Stimulated activated memory B cell treated with anti-CD40 and anti-IgM and Interleukin-4, amounts not matched to agents 10 μg/mL and 1 μg/mL and 100 μg/mL, for 72 hours (primary cell): ENCODE data around the gene CBX8.

Source experiments
- ATAC-seq: fragments of 150-1000 bp; cut with Tn5 transposase; 2 replicates; pipeline ENCODE4 v1.10.0; 2021
- H3K27ac Mint-ChIP-seq: one replicate; pipeline ENCODE4 v1.8.0; 2022; ENCODE audit warnings: mild to moderate bottlenecking, mixed read lengths
- H3K27me3 Mint-ChIP-seq: one replicate; pipeline ENCODE4 v1.8.0; 2022; ENCODE audit warnings: mixed read lengths
- H3K36me3 Mint-ChIP-seq: one replicate; pipeline ENCODE4 v1.8.0; 2022; ENCODE audit warnings: mixed read lengths
- H3K4me1 Mint-ChIP-seq: one replicate; pipeline ENCODE4 v1.8.0; 2022; ENCODE audit warnings: mixed read lengths
- H3K4me3 Mint-ChIP-seq: one replicate; pipeline ENCODE4 v1.8.0; 2022; ENCODE audit warnings: mild to moderate bottlenecking, moderate library complexity, mixed read lengths
- H3K9me3 Mint-ChIP-seq: one replicate; pipeline ENCODE4 v1.8.0; 2022; ENCODE audit warnings: mixed read lengths

The CBX8 gene

DNA sequence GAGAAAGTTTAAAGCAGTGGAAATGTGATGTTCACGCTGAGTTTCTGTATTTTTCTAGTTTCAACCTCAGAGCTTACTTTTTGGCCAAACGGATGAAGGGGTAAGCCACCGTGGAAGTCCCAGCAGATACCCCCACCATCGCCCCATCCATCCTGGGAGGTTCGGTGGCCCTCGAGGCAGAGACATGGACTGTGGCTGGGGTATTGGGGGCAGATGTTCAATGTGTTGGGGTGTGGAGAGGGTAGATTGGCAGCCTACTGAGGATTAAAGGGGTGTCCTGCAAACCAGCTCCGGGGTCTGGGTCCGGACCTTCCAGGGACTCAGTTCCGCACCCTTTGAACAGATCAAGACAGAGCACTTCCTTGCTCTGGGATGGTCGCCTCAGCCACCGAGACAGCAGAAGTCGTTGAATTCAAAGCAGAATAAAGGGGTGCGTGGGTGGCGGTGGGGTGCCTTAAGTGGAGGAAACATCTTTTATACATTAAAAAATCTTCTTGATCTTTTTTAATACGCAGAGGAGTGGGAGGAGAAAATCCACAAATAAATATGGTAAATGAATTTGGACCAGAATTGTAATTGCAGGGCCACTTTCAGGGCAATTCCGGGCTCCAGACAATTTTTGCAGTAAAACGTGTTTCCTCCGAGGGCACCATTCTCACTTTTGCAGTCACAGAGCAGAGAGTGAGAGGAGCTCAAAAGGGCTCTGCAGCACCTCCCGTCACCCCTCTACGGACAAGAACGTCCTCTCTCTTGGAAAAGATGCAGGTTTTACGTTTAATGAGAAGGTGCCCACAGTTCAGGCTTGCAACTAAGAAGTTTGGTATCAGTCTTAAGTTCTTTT is 8.2 kb upstream of the CBX8 start:
- no peak for ATAC-seq
- H3K36me3 Mint-ChIP-seq, result no peaks in the 10 kb centered on the region
- H3K27ac Mint-ChIP-seq, result peak overlapping the region; percentile 55
- H3K4me3 Mint-ChIP-seq, result peak overlapping the region; percentile 66
- peaks cover 83% of the 10 kb centered on the region for H3K27me3 Mint-ChIP-seq
- H3K9me3 Mint-ChIP-seq, result no peaks in the 10 kb centered on the region
- peaks cover 34% of the 10 kb centered on the region for H3K4me1 Mint-ChIP-seq

DNA sequence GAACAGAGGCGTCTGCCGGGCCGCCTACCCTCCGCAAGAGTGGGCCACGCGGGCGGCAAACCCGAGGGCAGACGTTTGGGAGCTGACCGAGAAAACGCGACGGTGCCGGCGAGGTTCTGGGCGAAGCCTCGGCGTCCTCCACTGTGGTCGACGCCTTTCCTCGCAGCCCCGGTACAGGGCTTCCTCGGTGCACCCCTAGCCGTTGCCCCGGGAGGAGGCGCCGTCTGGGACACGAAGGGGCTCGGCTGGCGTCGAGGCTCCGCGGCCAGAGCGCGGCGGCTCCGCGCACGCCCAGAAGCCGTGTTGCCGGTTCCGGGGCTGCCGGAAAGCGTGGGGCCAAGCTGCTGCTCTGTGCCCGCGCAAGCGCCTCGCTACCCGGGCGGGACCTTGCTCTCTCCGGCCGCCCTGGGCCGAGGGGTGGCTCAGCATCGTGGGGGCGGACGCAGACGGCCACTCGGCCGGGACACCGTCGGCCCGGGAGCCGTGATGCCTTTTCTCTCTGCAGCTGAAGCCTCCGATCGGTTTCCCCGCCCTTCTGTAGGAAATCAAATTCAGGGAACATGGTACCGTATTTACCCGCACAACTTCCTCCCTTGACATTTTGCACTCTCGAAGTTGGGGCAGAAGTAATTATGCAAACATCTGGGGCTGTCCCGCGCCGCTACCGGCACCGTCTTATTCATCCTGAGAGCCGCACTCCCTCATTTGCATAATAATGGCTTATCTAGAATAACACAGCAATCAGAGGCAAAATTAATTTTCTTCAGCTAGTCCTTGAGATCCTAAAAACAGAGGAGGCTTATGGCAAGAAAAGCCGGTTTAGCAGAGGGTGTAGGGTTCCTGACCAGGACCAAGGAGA is 7.3 kb upstream of the CBX8 start:
- H3K4me1 Mint-ChIP-seq, result peaks cover 42% of the 10 kb centered on the region
- H3K9me3 Mint-ChIP-seq, result peaks cover 5% of the 10 kb centered on the region
- peak; percentile 93 for ATAC-seq
- H3K4me3 Mint-ChIP-seq, result peak overlapping the region; percentile 66
- H3K27ac Mint-ChIP-seq, result peak overlapping the region; percentile 55
- peaks cover 5% of the 10 kb centered on the region for H3K36me3 Mint-ChIP-seq
- peaks cover 83% of the 10 kb centered on the region for H3K27me3 Mint-ChIP-seq

DNA sequence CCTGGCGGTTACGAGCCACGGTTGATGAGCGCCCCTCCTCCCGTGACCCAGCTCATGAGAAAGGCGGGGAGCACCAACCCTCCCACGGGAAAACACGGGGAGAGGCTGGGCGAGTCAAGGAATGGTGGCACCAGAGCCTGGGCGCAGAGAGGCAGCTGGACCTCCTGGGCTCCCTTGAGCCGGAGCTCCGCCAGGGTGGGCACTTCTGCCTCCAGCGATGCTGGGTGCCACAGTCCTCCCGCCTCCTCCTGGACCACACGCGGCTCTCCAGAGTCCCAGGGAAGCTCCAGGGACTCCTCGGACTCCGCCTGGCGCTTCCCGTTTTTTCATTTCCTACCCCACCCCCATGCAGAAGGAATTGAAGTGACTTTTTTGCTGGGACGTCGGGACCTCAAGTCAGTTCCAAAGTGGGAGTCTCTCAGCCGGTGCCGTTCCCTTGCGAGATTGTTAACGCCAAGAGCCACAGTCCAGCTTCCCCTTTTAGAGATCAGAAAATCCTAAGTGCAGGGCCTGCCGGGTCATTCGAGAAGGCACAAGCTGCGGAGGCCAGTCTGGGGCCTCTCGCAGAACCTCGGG is 6.6 kb upstream of the CBX8 start:
- H3K4me1 Mint-ChIP-seq, result peaks cover 38% of the 10 kb centered on the region
- no peak overlapping the region for H3K27ac Mint-ChIP-seq

DNA sequence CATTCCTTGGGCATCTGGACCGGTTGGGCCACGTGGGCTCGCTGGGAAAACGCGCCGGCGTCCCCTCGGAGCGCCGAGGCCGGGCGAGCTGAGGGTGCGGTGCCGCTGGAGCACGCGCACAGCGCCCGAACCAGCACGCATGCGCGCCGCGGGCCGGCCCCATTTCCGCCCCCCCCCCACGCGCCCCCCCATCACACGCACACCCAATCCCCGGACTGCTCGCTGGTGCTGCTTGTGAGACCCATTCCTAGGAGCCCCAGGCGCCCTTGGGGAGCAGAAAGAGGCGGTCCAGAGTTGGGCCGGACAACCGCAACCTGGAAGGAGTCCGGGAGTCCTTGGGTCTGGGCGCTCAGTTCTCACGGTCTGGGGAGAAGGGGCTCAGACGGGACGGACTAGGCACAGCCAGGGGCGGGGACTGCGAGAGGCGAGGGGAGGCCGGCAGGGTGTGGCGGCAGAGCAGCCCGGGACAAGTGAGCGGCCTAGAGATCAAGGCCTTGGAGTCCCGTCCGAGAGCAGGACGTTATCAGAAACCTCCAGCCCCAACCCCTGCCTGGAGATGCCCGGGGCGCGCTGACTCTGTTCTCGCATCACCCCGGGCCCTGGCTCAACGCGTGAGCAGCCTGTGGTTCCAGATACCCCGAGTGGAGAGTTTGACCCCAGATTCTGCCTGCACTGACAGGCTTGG is 6.0 kb upstream of the CBX8 start:
- Mint-ChIP-seq H3K36me3 (peaks cover 5% of the 10 kb centered on the region), H3K4me3 (no peak overlapping the region), H3K9me3 (peaks cover 5% of the 10 kb centered on the region), H3K4me1 (peaks cover 40% of the 10 kb centered on the region), H3K27me3 (peaks cover 81% of the 10 kb centered on the region), H3K27ac (no peak overlapping the region)
- ATAC-seq, result no peak

More for the DNA sequence above, 6.6 kb upstream of the CBX8 start:
- peaks cover 5% of the 10 kb centered on the region for H3K9me3 Mint-ChIP-seq
- H3K36me3 Mint-ChIP-seq, result peaks cover 5% of the 10 kb centered on the region
- ATAC-seq, result no peak
- peak overlapping the region; percentile 13 for H3K4me3 Mint-ChIP-seq
- H3K27me3 Mint-ChIP-seq, result peaks cover 83% of the 10 kb centered on the region

DNA sequence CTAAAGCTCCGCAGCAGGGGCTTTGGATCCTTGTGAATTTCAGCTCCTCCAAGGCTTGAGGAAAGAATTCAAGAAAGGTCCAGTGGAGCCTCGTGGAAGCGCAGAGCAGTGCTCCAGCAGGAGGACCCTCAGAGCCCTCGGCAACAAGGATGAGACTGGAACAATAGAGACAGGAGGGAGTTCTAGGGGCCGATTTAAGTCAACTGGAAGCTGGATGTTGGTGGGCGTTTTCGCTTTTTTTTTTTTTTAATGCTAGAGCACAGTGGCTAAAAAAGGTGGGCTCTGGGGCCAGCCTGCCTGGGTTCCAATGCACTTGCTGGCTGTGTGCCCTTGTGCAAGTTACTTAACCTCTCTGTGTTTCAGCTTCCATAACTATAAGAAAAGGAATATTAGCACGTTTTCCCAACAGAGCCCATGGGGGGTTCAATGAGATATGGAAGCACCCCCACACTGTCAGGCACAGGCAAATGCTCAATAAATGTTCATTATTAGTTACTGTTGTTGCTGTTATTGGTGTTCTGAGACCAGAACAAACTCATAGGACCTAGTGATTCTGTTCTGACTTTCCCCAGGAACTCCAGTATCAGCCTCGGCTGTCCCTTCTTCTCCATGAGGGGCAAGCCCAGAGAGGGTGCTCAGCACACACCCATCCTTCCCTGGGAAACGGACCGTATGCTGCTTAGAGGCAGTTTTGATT is 5.3 kb upstream of the CBX8 start:
- Mint-ChIP-seq H3K4me1 (peaks cover 40% of the 10 kb centered on the region), H3K9me3 (peaks cover 5% of the 10 kb centered on the region), H3K4me3 (no peak overlapping the region), H3K27ac (no peak overlapping the region), H3K27me3 (peaks cover 75% of the 10 kb centered on the region), H3K36me3 (peaks cover 5% of the 10 kb centered on the region)
- no peak for ATAC-seq

DNA sequence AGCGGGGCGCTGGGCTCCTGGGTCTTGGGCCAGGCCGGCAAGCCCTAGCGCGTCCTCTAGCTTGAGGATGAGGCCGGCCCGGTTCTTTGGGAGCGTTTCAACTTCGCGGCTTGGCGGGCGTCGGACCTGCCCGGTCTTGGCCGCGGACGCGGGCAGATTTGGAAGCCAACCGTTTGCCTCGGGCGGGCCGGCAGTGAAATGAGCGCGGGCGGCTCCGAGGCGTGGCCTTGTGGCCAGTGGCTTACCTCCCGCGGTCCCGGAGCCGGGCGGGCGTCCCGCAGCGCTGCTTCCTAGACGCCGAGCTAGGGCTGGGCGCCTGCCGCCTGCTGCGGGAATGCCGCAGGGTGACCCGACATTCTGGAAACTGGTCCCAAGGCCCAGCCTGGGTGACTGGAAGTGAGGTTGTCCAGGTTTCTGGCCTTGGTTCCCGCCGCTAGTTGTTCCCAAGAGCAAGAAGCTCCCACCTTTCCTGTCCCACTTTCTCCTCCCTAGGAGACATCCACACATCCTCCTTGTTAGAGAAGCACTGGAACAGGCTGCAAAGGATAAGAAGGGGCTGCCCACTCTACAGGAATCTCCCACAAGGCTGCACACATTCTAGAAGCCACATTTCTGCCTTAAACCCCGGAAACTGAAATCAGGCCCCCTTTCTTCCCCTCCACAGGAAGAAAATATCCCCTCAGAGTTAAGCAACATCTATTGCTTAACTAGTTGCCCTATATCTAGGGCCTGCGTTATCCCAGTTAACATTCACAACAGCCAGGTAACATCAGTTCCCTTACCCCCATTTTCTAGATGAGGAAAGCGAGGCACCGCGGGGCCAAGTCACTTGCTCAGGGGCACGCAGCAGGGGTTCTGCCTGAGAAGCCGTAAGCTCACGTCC is 4.5 kb upstream of the CBX8 start:
- no peak for ATAC-seq
- H3K36me3 Mint-ChIP-seq, result peaks cover 5% of the 10 kb centered on the region
- no peak overlapping the region for H3K4me3 Mint-ChIP-seq
- H3K9me3 Mint-ChIP-seq, result peaks cover 5% of the 10 kb centered on the region
- no peak overlapping the region for H3K27ac Mint-ChIP-seq
- H3K4me1 Mint-ChIP-seq, result peaks cover 41% of the 10 kb centered on the region
- H3K27me3 Mint-ChIP-seq, result peaks cover 67% of the 10 kb centered on the region

DNA sequence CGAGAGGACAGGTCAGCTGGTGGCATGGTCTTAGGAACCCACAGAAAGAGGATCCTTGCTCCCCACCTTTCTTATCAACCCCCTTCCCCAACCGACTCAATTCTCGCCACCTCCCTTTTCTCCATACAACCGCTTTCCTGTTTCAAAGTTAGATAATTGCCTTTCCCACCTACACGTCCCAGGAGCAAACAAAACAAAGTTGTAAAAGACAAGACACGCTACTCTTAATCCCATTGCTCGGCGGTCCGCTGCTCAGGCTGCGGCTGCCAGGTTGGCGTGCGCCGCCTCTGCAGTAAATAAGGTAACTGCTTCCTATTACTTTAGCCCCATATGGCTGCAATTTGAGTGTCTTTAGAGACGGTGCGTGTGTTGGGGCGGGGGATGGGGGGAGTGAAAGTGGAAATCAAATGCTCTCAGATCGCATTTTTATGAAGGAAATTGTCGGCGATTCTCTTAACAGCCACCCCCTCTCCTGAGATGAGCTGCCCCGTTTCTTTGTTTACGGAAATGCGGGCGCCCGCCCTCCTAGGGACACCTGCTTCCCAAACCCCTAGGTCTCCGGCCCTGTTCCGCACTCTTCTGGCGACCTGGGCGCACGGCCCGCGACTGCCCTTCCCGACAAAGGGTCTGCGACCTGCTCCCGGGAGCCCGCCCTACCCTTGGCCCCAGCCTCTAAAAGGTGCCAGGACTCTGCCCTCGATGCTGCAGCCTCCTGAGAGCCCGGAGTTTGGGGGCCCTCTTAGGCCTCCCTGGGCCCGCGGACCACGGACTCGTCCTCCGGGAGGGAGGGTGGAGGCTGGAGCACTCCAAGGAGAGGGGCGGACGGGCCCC is 3.7 kb upstream of the CBX8 start:
- peaks cover 46% of the 10 kb centered on the region for H3K4me1 Mint-ChIP-seq
- H3K9me3 Mint-ChIP-seq, result peaks cover 5% of the 10 kb centered on the region
- no peak for ATAC-seq
- H3K27me3 Mint-ChIP-seq, result peaks cover 58% of the 10 kb centered on the region
- peak overlapping the region; percentile 21 for H3K4me3 Mint-ChIP-seq
- H3K27ac Mint-ChIP-seq, result no peak overlapping the region
- H3K36me3 Mint-ChIP-seq, result peaks cover 5% of the 10 kb centered on the region

DNA sequence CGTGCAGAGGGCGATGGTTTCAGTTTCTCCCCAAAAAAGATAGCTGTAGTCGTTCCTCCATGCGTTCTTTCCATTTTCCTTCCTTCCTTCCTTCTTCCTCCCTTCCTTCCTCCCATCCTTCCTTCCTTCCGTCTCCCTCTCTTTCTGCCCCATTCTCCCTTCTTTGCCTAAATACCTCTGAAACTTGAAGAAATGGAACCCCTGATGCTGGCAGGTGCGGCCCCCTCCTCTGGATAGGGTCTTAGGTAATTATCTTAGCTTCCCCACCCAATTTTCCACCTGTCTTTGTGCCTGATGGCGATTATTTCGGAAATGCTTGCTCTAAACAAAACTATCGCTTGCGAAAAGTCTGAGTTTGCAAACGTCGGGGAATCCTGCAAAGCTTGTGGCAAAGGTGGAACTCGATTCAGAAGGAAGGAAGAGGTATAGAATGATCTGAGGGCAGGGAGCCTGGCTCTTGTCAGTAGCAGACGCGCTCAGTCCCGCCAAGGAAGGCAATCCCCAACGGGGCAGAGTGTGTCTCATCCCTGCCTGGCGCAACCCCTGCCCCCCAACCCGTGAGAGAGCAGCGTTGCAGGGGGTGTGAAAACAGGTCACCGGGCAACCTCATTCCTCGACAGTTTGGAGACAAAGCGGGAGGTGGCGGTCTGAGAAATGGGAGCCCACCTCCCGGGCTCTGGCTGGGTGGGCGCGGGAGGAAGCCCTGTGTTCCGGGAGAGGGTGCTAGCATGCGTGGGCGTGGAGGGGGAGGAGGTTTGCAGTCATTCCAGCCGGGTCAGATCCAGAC is 2.9 kb upstream of the CBX8 start:
- H3K36me3 Mint-ChIP-seq, result peaks cover 5% of the 10 kb centered on the region
- peaks cover 50% of the 10 kb centered on the region for H3K27me3 Mint-ChIP-seq
- H3K27ac Mint-ChIP-seq, result no peak overlapping the region
- H3K9me3 Mint-ChIP-seq, result peaks cover 5% of the 10 kb centered on the region
- H3K4me1 Mint-ChIP-seq, result peaks cover 38% of the 10 kb centered on the region
- no peak for ATAC-seq
- peak overlapping the region; percentile 33 for H3K4me3 Mint-ChIP-seq

DNA sequence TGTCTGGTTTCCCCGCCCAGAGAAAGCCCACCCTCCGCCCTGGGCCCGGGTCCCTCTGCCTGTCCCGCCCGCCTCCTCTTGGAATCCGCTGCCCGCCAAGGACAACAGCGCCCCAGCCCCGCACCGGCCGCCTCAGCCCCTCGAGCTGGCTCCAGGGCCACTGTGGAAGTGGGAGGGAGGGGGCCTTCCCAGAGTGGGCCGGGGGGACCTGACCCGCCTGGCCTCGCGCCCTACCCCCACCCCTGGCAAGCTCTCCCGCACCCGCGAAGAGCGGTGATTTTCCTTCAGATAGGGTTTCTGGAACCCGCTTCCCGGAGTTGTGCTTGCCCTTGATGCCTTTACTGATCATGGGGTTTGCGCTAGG is 2.3 kb upstream of the CBX8 start:
- no peak overlapping the region for H3K4me3 Mint-ChIP-seq

DNA sequence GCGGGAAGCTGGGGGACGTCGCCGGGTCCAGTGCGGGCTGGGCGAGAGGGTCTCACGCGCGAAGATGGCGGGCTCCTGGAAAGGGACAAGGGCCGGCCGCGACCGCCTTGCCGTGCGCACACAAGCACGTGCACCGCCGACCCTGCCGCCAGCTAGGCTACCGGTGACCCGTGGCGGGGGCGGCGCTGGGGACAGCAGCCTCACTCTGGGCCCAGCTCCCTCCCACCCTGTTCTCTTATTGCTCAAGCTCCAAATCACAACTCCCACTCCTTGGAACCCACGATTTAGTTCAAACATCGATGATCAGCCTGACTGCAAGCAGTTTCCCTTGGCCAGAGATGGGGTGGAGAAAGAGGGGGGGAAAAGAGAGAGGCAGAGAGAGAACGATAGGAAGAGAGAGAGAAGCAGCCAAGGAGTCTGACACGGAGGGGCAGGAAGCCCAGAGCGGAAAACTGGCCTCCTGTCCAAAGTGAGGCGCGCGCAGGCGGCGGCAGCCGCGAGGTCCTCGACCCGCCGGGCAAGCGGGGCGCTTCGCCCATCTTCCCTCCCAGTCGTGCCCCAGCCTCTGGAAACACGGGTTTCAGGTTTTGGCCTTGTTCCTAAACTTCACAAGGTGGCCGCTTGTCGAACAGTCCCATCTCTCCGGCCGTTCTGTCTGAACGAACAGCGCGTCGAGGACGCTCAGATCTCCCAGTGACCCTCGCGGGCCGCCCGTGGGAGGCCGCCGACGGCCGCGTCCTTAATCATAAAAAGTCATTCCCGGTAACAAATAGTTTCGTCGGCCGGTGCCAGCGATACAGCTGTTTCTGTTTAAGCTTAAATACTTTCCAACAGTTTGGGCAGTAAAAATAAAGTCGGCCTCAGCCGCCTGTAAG is 1.7 kb upstream of the CBX8 start:
- Mint-ChIP-seq H3K9me3 (peaks cover 5% of the 10 kb centered on the region), H3K27ac (no peak overlapping the region), H3K36me3 (peaks cover 5% of the 10 kb centered on the region), H3K4me3 (peak overlapping the region; percentile 51), H3K27me3 (peaks cover 41% of the 10 kb centered on the region), H3K4me1 (peaks cover 32% of the 10 kb centered on the region)
- ATAC-seq, result no peak

More for the DNA sequence above, 2.3 kb upstream of the CBX8 start:
- no peak for ATAC-seq
- Mint-ChIP-seq H3K27me3 (peaks cover 44% of the 10 kb centered on the region), H3K9me3 (peaks cover 5% of the 10 kb centered on the region), H3K4me1 (peaks cover 32% of the 10 kb centered on the region), H3K36me3 (peaks cover 5% of the 10 kb centered on the region), H3K27ac (no peak overlapping the region)

DNA sequence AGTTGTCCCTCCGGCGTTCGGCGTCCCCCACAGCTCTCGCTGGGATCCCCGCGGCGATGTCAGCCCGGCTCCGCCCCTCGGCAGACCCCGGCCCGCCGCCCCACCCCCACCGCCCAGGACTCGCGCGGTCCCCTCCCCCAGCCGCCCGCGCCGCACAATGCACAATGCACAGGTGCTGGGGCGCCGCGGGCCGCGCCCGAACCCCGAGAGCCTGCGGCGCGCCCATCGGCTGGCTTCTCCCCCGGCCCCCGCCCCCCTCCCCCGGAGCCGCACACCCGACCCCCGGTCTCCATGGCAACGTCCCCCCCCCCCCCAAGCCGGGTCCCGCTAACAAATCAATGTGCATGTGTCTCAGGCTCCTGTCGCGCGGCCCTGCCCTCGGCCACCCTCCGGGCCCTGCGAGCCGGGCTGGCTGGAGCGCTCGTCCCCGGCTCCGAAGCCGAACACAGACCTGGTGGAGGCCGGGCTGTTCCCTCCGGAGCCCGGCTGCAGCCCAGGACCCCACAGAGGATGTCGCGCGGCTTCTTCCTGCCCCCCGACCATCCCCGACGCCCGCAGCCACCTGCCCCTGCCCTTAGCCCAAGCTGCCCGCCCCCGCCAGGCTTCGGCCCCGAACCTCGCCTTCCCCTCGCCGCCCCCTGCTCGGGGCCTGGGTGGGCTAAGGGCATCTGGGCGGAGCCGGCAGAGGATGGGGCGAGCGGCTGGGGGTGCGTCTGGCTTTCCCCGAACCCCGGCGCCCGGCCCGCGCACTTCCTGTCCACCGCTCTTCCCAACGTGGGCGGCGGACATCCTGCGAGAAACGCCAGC is 818 bp upstream of the CBX8 start:
- H3K9me3 Mint-ChIP-seq, result peaks cover 5% of the 10 kb centered on the region
- ATAC-seq, result peak; percentile 25
- H3K4me1 Mint-ChIP-seq, result peaks cover 32% of the 10 kb centered on the region
- peaks cover 41% of the 10 kb centered on the region for H3K27me3 Mint-ChIP-seq
- peaks cover 5% of the 10 kb centered on the region for H3K36me3 Mint-ChIP-seq
- peak overlapping the region; percentile 79 for H3K27ac Mint-ChIP-seq
- H3K4me3 Mint-ChIP-seq, result no peak overlapping the region
